Smooth muscle cell (in vitro differentiated cells): ENCODE measurements around the gene MAML3. TPM values are rescaled to one million over a fixed set of nuclear protein-coding genes. Genes with fewer than 3 reads are reported as not detected.

ENCODE experiments used
- DNase-seq: peaks from one replicate; lab custom pipeline; 2025; ENCODE audit not compliant: unreplicated experiment; lab: John Stamatoyannopoulos, UW
- H2AFZ ChIP-seq: fragments of 200-600 bp; sonication (generic); 2 replicates; pipeline ENCODE4 v1.6.0; 2016; ENCODE audit warnings: antibody characterized with exemption, low read depth, mild to moderate bottlenecking
- H3F3A ChIP-seq: fragments of 200-600 bp; sonication (generic); 2 replicates; pipeline ENCODE4 v1.6.0; 2017; ENCODE audit warnings: antibody characterized with exemption, low read depth
- H3K27ac ChIP-seq: fragments of 200-600 bp; sonication (generic); 2 replicates; pipeline ENCODE4 v1.5.1; 2016; ENCODE audit warnings: low read depth, mild to moderate bottlenecking
- H3K27me3 ChIP-seq: fragments of 200-600 bp; sonication (generic); 2 replicates; pipeline ENCODE4 v1.6.1; 2016; ENCODE audit warnings: low read depth, mild to moderate bottlenecking
- H3K36me3 ChIP-seq: fragments of 200-600 bp; sonication (generic); 2 replicates; pipeline ENCODE4 v1.5.1; 2016; ENCODE audit warnings: low read depth
- H3K4me1 ChIP-seq: fragments of 200-600 bp; sonication (generic); 2 replicates; pipeline ENCODE4 v1.5.1; 2016; ENCODE audit warnings: low read depth
- H3K4me2 ChIP-seq: fragments of 200-600 bp; sonication (generic); 2 replicates; pipeline ENCODE4 v1.6.0; 2016; ENCODE audit warnings: mild to moderate bottlenecking
- H3K4me3 ChIP-seq: fragments of 200-600 bp; sonication (generic); 2 replicates; pipeline ENCODE4 v1.5.1; 2016; ENCODE audit warnings: mild to moderate bottlenecking
- H3K79me2 ChIP-seq: fragments of 200-600 bp; sonication (generic); 2 replicates; pipeline ENCODE4 v1.6.0; 2016; ENCODE audit warnings: low read depth, mild to moderate bottlenecking
- H3K9ac ChIP-seq: fragments of 200-600 bp; sonication (generic); 2 replicates; pipeline ENCODE4 v1.6.0; 2016; ENCODE audit warnings: low read depth
- H3K9me3 ChIP-seq: fragments of 200-600 bp; sonication (generic); replicated peaks from 2 replicates; pipeline ENCODE4 v1.5.1; 2016; ENCODE audit warnings: low read depth
- H4K20me1 ChIP-seq: fragments of 200-600 bp; sonication (generic); 2 replicates; pipeline ENCODE4 v1.6.0; 2016; ENCODE audit warnings: low read depth
- WGBS: methylation state at CpG from one replicate; pipeline ENCODE4 v1.1.7; 2016; ENCODE audit warnings: low lambda C conversion rate; 5-methylcytosine and 5-hydroxymethylcytosine counted together
- polyA plus RNA-seq: library from polyadenylated mRNA; unstranded; fragments of >200 nt; fragmentation: Nextera tagmentation; extraction: Ambion mirVana; gene quantifications from 2 replicates; pipeline ENCODE4 v1.2.1, GENCODE V29; 2016
- total RNA-seq: library from RNA; depleted of rRNA; stranded (reverse); fragments of >200 nt; gene quantifications from 2 replicates; pipeline ENCODE4 v1.2.3, GENCODE V29; 2014
- TF ChIP-seq, protein P1 (sequence below): fragments of 200-600 bp; sonication (generic); IDR thresholded peaks from 2 replicates; pipeline ENCODE4 v1.5.1; 2017; ENCODE audit warnings: borderline replicate concordance, mild to moderate bottlenecking, antibody characterized with exemption; ENCODE audit not compliant: insufficient read depth, poor library complexity, severe bottlenecking

The MAML3 gene
- total and polyA plus RNA-seq, 2 experiments from 2014 or later, result 4.9 to 12.6 TPM

GRCh38 chr4:140004922-140005627 is 148.9 kb downstream of the MAML3 start:
- Histone ChIP-seq H3K4me1 (peaks cover 20% of the 10 kb centered on the region), H3K36me3 (no peaks in the 10 kb centered on the region), H3K4me2 (peak overlapping the region; percentile 87), H3K79me2 (peaks cover 45% of the 10 kb centered on the region), H3F3A (no peaks in the 10 kb centered on the region), H3K27ac (peak overlapping the region; percentile 61), H3K27me3 (no peaks in the 10 kb centered on the region), H2AFZ (peak overlapping the region; percentile 61), H3K9me3 (no peaks in the 10 kb centered on the region), H4K20me1 (no peaks in the 10 kb centered on the region), H3K9ac (peak overlapping the region; percentile 77), H3K4me3 (peak overlapping the region; percentile 48)
- 52% methylated on average over 2 of the region's 2 CpGs for WGBS
- no peak for DNase-seq
- TF ChIP-seq, protein P1, sequence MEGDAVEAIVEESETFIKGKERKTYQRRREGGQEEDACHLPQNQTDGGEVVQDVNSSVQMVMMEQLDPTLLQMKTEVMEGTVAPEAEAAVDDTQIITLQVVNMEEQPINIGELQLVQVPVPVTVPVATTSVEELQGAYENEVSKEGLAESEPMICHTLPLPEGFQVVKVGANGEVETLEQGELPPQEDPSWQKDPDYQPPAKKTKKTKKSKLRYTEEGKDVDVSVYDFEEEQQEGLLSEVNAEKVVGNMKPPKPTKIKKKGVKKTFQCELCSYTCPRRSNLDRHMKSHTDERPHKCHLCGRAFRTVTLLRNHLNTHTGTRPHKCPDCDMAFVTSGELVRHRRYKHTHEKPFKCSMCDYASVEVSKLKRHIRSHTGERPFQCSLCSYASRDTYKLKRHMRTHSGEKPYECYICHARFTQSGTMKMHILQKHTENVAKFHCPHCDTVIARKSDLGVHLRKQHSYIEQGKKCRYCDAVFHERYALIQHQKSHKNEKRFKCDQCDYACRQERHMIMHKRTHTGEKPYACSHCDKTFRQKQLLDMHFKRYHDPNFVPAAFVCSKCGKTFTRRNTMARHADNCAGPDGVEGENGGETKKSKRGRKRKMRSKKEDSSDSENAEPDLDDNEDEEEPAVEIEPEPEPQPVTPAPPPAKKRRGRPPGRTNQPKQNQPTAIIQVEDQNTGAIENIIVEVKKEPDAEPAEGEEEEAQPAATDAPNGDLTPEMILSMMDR, result no peak

- Histone ChIP-seq H3K4me2 (peak overlapping the region; percentile 87), H3K27me3 (no peaks in the 10 kb centered on the region), H3K4me1 (peaks cover 20% of the 10 kb centered on the region), H3K4me3 (peak overlapping the region; percentile 48), H2AFZ (peak overlapping the region; percentile 61), H3K36me3 (no peaks in the 10 kb centered on the region), H3K27ac (peak overlapping the region; percentile 61), H3K9me3 (no peaks in the 10 kb centered on the region), H3F3A (no peaks in the 10 kb centered on the region), H4K20me1 (no peaks in the 10 kb centered on the region), H3K9ac (peak overlapping the region; percentile 77), H3K79me2 (peaks cover 45% of the 10 kb centered on the region)
- 6% methylated on average over 14 of the region's 14 CpGs for WGBS
- TF ChIP-seq, protein P1, result no peak
- DNase-seq, result peak; percentile 4
These were observed 149.5 kb downstream of the MAML3 start for GRCh38 chr4:140004549-140004895.

GRCh38 chr4:140003876-140004548 is 150.0 kb downstream of the MAML3 start:
- peak overlapping the region; percentile 61 for H3K27ac ChIP-seq
- H3F3A ChIP-seq, result no peaks in the 10 kb centered on the region
- H2AFZ ChIP-seq, result peak overlapping the region; percentile 61
- H3K36me3 ChIP-seq, result no peaks in the 10 kb centered on the region
- H3K4me2 ChIP-seq, result peak overlapping the region; percentile 87
- TF ChIP-seq, protein P1, result no peak
- H3K9ac ChIP-seq, result peak overlapping the region; percentile 77
- H3K4me3 ChIP-seq, result peak overlapping the region; percentile 48
- H3K79me2 ChIP-seq, result peaks cover 44% of the 10 kb centered on the region
- H3K9me3 ChIP-seq, result no peaks in the 10 kb centered on the region
- H3K4me1 ChIP-seq, result peaks cover 20% of the 10 kb centered on the region
- no peaks in the 10 kb centered on the region for H3K27me3 ChIP-seq
- no peaks in the 10 kb centered on the region for H4K20me1 ChIP-seq
- DNase-seq, result no peak
- 59% methylated on average over 6 of the region's 6 CpGs for WGBS
